H1 (cell line): ENCODE measurements around the gene CALR.

ENCODE experiments used
- ASH2L ChIP-seq: fragments of 200-600, 300-600 bp; sonication (generic); IDR thresholded peaks from one replicate; pipeline ENCODE4 v1.7.1; 2017; ENCODE audit warnings: low read length
- CEBPB ChIP-seq: IDR thresholded peaks from 2 replicates; pipeline ENCODE4 v1.6.1; 2012; ENCODE audit warnings: low read depth, low read length
- CHD2 ChIP-seq: IDR thresholded peaks from 2 replicates; pipeline ENCODE4 v1.6.1; 2012; ENCODE audit warnings: low read length, improper control_type of control experiment
- EZH2 ChIP-seq: fragments of 200-600 bp; sonication (generic); IDR thresholded peaks from 2 replicates; pipeline ENCODE4 v1.7.1; 2012; ENCODE audit warnings: low read depth, mild to moderate bottlenecking, moderate library complexity, low read length, inconsistent platforms; ENCODE audit not compliant: severe bottlenecking
- GABPA ChIP-seq: IDR thresholded peaks from 2 replicates; pipeline ENCODE4 v1.6.1; 2011; ENCODE audit warnings: mild to moderate bottlenecking, low read length, moderate library complexity, borderline replicate concordance; ENCODE audit not compliant: insufficient read depth
- HDAC6 ChIP-seq: IDR thresholded peaks from one replicate; pipeline ENCODE4 v1.7.1; 2012; ENCODE audit warnings: low read depth, mild to moderate bottlenecking, inconsistent platforms, low read length, moderate library complexity
- JUND ChIP-seq: IDR thresholded peaks from 2 replicates; pipeline ENCODE4 v1.6.1; 2011; ENCODE audit warnings: mild to moderate bottlenecking, improper control_type of control experiment, low read length
- POLR2A ChIP-seq, 2 experiments: IDR thresholded peaks; 1 replicate in 1 of 2; 2 replicates in 1 of 2; pipeline ENCODE4 v1.6.1; 2011; ENCODE audit warnings: low read depth in 2 of 2, low read length in 2 of 2, mild to moderate bottlenecking in 2 of 2; ENCODE audit errors: control extremely low read depth in 1 of 2
- RAD21 ChIP-seq, 2 experiments: IDR thresholded peaks in 1 of 2; conservative IDR thresholded peaks in 1 of 2; 2 replicates each; pipeline ENCODE4 v1.6.1; 2011; ENCODE audit warnings: low read depth in 2 of 2, low read length in 2 of 2, improper control_type of control experiment in 1 of 2, inconsistent platforms in 1 of 2, mild to moderate bottlenecking in 1 of 2, moderate library complexity in 1 of 2
- SIN3A ChIP-seq, 2 experiments: IDR thresholded peaks in 1 of 2; conservative IDR thresholded peaks in 1 of 2; 2 replicates each; pipeline ENCODE4 v1.6.1; 2011 to 2012; ENCODE audit warnings: low read length in 2 of 2, improper control_type of control experiment in 1 of 2, low read depth in 1 of 2, mild to moderate bottlenecking in 1 of 2
- ZNF274 ChIP-seq: IDR thresholded peaks from 2 replicates; pipeline ENCODE4 v1.7.0; 2012; ENCODE audit warnings: low read length, borderline replicate concordance; ENCODE audit errors: extremely low read depth
- TF ChIP-seq, protein P1 (sequence below), 3 experiments: IDR thresholded peaks; 1 replicate in 2 of 3; 2 replicates in 1 of 3; pipeline versions ENCODE4 v1.5.1 to v1.6.1; 2011; ENCODE audit warnings: low read length in 3 of 3, mild to moderate bottlenecking in 3 of 3, inconsistent platforms in 2 of 3, low read depth in 1 of 3, moderate library complexity in 1 of 3; ENCODE audit not compliant: insufficient read depth in 1 of 3; ENCODE audit errors: control extremely low read depth in 1 of 3

DNA sequence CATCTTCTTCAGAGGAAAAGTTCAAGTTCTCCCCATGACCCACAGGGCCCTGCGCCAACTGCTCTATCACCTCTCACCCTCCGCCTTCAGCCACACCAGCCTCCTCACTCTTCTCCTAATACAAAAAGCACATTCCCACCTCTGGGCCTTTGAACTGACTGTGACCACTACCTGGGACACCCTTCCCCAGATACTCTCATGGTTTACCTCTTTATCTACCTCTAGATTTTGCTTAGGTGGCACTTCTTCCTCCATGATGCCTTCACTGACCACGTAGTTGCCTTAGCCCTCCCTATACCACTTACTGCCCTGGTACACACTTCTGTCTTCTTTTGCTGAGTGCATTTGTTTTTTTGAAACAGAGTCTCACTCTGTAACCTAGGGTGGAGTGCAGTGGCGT is 15.4 kb upstream of the CALR start:
- TF ChIP-seq, protein P1, sequence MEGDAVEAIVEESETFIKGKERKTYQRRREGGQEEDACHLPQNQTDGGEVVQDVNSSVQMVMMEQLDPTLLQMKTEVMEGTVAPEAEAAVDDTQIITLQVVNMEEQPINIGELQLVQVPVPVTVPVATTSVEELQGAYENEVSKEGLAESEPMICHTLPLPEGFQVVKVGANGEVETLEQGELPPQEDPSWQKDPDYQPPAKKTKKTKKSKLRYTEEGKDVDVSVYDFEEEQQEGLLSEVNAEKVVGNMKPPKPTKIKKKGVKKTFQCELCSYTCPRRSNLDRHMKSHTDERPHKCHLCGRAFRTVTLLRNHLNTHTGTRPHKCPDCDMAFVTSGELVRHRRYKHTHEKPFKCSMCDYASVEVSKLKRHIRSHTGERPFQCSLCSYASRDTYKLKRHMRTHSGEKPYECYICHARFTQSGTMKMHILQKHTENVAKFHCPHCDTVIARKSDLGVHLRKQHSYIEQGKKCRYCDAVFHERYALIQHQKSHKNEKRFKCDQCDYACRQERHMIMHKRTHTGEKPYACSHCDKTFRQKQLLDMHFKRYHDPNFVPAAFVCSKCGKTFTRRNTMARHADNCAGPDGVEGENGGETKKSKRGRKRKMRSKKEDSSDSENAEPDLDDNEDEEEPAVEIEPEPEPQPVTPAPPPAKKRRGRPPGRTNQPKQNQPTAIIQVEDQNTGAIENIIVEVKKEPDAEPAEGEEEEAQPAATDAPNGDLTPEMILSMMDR (IDR thresholded peaks at IDR 0.05; ENCODE audit: control extremely low read depth in 1 of 3, insufficient read depth in 1 of 3, low read depth in 1 of 3, low read length in 3 of 3): no peak
- TF ChIP-seq JUND: no peak
- TF ChIP-seq CEBPB: no peak
- TF ChIP-seq CHD2: no peak
- TF ChIP-seq POLR2A (IDR thresholded peaks at IDR 0.05; ENCODE audit: control extremely low read depth in 1 of 2, low read depth in 2 of 2, low read length in 2 of 2): no peak
- TF ChIP-seq HDAC6: no peak
- no peak for TF ChIP-seq GABPA
- TF ChIP-seq EZH2: no peak
- TF ChIP-seq ASH2L: no peak
- no peak for TF ChIP-seq ZNF274
- TF ChIP-seq RAD21 (IDR thresholded peaks at IDR 0.05 in 1 of 2, conservative IDR thresholded peaks at IDR 0.05 in 1 of 2; ENCODE audit: low read depth in 2 of 2, low read length in 2 of 2): no peak
- TF ChIP-seq SIN3A (conservative IDR thresholded peaks at IDR 0.05 in 1 of 2, IDR thresholded peaks at IDR 0.05 in 1 of 2; ENCODE audit: low read depth in 1 of 2, low read length in 2 of 2): no peak
